H1 (cell line): Measurements from ENCODE around the gene KIAA0040. TPM values are rescaled to one million over a fixed set of nuclear protein-coding genes. Genes with fewer than 3 reads are reported as not detected.

Source experiments
- CTCF ChIA-PET: fragments of 300-600 bp; sonication (Branson Sonifier 250); formaldehyde crosslinking; loops from one replicate; lab custom pipeline; 2021; ENCODE audit not compliant: partially characterized antibody; lab: Charles Lee
- POLR2A ChIA-PET: fragments of 300-600 bp; sonication (Branson Sonifier 250); formaldehyde crosslinking; loops from one replicate; lab custom pipeline; 2021; ENCODE audit warnings: inconsistent platforms; ENCODE audit not compliant: partially characterized antibody; lab: Charles Lee
- DNase-seq, 2 experiments: peaks; one replicate each; pipeline versions ENCODE4 v3.0.0 to v3.0.0-alpha.2; 2010 to 2022; ENCODE audit warnings: low spot score in 2 of 2, low read depth in 1 of 2, mixed read lengths in 1 of 2
- FAIRE-seq: peaks from 2 replicates; lab custom pipeline; 2011; peaks lifted over from hg19 to GRCh38; lab: Jason Lieb, UNC
- H2AFZ ChIP-seq: 2 replicates; pipeline ENCODE4 v1.8.1; 2012; ENCODE audit warnings: low read length, inconsistent platforms
- H2AK5ac ChIP-seq: 2 replicates; pipeline ENCODE4 v1.6.1; 2013; ENCODE audit warnings: low read depth, low read length
- H2BK120ac ChIP-seq: replicated peaks from 2 replicates; pipeline ENCODE3; 2013; ENCODE audit warnings: low read depth, low read length, inconsistent platforms
- H2BK12ac ChIP-seq: 2 replicates; pipeline ENCODE4 v1.6.1; 2013; ENCODE audit warnings: low read depth, low read length
- H2BK15ac ChIP-seq: 2 replicates; pipeline ENCODE4 v1.6.1; 2013; ENCODE audit warnings: low read length
- H2BK20ac ChIP-seq: 2 replicates; pipeline ENCODE4 v1.6.1; 2013; ENCODE audit warnings: low read length
- H2BK5ac ChIP-seq: 2 replicates; pipeline ENCODE4 v1.6.1; 2013; ENCODE audit warnings: low read depth, low read length
- H3K14ac ChIP-seq: 2 replicates; pipeline ENCODE4 v1.6.1; 2013; ENCODE audit warnings: inconsistent platforms; ENCODE audit not compliant: insufficient read length
- H3K18ac ChIP-seq: 2 replicates; pipeline ENCODE4 v1.6.1; 2013; ENCODE audit warnings: low read length; ENCODE audit errors: extremely low read depth
- H3K23ac ChIP-seq: 2 replicates; pipeline ENCODE4 v1.6.1; 2013; ENCODE audit warnings: inconsistent platforms; ENCODE audit not compliant: insufficient read length
- H3K23me2 ChIP-seq: 2 replicates; pipeline ENCODE4 v1.6.1; 2013; ENCODE audit warnings: low read depth, low read length
- H3K27ac ChIP-seq: 2 replicates; pipeline ENCODE4 v1.6.1; 2011; ENCODE audit warnings: low read depth, low read length, inconsistent platforms
- H3K27me3 ChIP-seq, 4 experiments: replicated peaks in 1 of 4; 1 replicate in 1 of 4; 2 replicates in 3 of 4; pipeline versions ENCODE4 v1.6.1 to v1.8.1; 2011 to 2013; ENCODE audit warnings: low read length in 3 of 4, mild to moderate bottlenecking in 3 of 4, inconsistent platforms in 2 of 4, mixed read lengths in 2 of 4, moderate library complexity in 1 of 4; ENCODE audit not compliant: control insufficient read depth in 3 of 4, insufficient read depth in 3 of 4; ENCODE audit errors: extremely low read depth in 1 of 4
- H3K36me3 ChIP-seq, 4 experiments: 2 replicates each; pipeline versions ENCODE4 v1.6.1 to v1.8.1; 2011 to 2013; ENCODE audit warnings: mild to moderate bottlenecking in 4 of 4, low read length in 3 of 4, moderate library complexity in 2 of 4, control low read depth in 1 of 4, inconsistent platforms in 1 of 4; ENCODE audit not compliant: insufficient read depth in 4 of 4, control insufficient read depth in 2 of 4
- H3K4ac ChIP-seq: replicated peaks from 2 replicates; pipeline ENCODE3; 2013; ENCODE audit warnings: low read length, low read depth, mixed read lengths, inconsistent platforms; ENCODE audit not compliant: insufficient read length
- H3K4me1 ChIP-seq, 4 experiments: replicated peaks in 1 of 4; 1 replicate in 1 of 4; 2 replicates in 3 of 4; pipeline versions ENCODE4 v1.6.1 to v1.8.1; 2011 to 2013; ENCODE audit warnings: low read length in 3 of 4, inconsistent platforms in 2 of 4, mixed read lengths in 1 of 4; ENCODE audit not compliant: insufficient read depth in 4 of 4, control insufficient read depth in 3 of 4
- H3K4me2 ChIP-seq, 2 experiments: 2 replicates each; pipeline versions ENCODE4 v1.6.1 to v1.8.1; 2011 to 2013; ENCODE audit warnings: low read depth in 2 of 2, low read length in 2 of 2, control low read depth in 1 of 2, inconsistent platforms in 1 of 2, mild to moderate bottlenecking in 1 of 2; ENCODE audit not compliant: insufficient read depth in 1 of 2
- H3K4me3 ChIP-seq, 4 experiments: fragments of 200-600, 300-600 bp in 1 of 4; sonication (generic), shearing (Covaris generic), sonication (Bioruptor Twin) in 1 of 4; 2 replicates each; pipeline versions ENCODE4 v1.5.1 to v1.8.1; 2011 to 2016; ENCODE audit warnings: low read length in 4 of 4, low read depth in 3 of 4, control low read depth in 2 of 4, inconsistent platforms in 2 of 4, mild to moderate bottlenecking in 2 of 4, mixed read lengths in 1 of 4, moderate library complexity in 1 of 4; ENCODE audit not compliant: insufficient read depth in 2 of 4; ENCODE audit errors: extremely low read depth in 1 of 4
- H3K56ac ChIP-seq: replicated peaks from 2 replicates; pipeline ENCODE3; 2013; ENCODE audit warnings: low read depth, mild to moderate bottlenecking, mixed read lengths, low read length, inconsistent platforms; ENCODE audit not compliant: insufficient read length
- H3K79me1 ChIP-seq: 2 replicates; pipeline ENCODE4 v1.6.1; 2013; ENCODE audit warnings: low read depth, low read length, control low read depth
- H3K79me2 ChIP-seq, 2 experiments: 2 replicates each; pipeline versions ENCODE4 v1.6.1 to v1.8.1; 2012 to 2013; ENCODE audit warnings: low read length in 2 of 2, mild to moderate bottlenecking in 2 of 2, inconsistent platforms in 1 of 2; ENCODE audit not compliant: insufficient read depth in 2 of 2, control insufficient read depth in 1 of 2
- H3K9ac ChIP-seq, 4 experiments: replicated peaks in 1 of 4; 1 replicate in 1 of 4; 2 replicates in 3 of 4; pipeline versions ENCODE4 v1.6.1 to v1.8.1; 2011 to 2013; ENCODE audit warnings: low read depth in 3 of 4, low read length in 3 of 4, control low read depth in 2 of 4, mild to moderate bottlenecking in 2 of 4, moderate library complexity in 2 of 4, inconsistent platforms in 1 of 4; ENCODE audit errors: extremely low read depth in 1 of 4
- H3K9me3 ChIP-seq, 2 experiments: 2 replicates each; pipeline versions ENCODE4 v1.6.1 to v1.8.1; 2012 to 2013; ENCODE audit warnings: mild to moderate bottlenecking in 2 of 2, moderate library complexity in 2 of 2, control low read depth in 1 of 2, inconsistent platforms in 1 of 2, low read depth in 1 of 2, low read length in 1 of 2, mixed read lengths in 1 of 2; ENCODE audit not compliant: insufficient read depth in 2 of 2
- H4K20me1 ChIP-seq, 2 experiments: replicated peaks in 1 of 2; 2 replicates each; pipeline versions ENCODE3 to v1.8.1; 2011 to 2013; ENCODE audit warnings: inconsistent platforms in 2 of 2, low read length in 2 of 2, mild to moderate bottlenecking in 1 of 2; ENCODE audit not compliant: insufficient read depth in 2 of 2, control insufficient read depth in 1 of 2
- H4K5ac ChIP-seq: 2 replicates; pipeline ENCODE4 v1.6.1; 2013; ENCODE audit warnings: low read length, low read depth, mixed read lengths, inconsistent platforms; ENCODE audit not compliant: insufficient read length
- H4K8ac ChIP-seq: 2 replicates; pipeline ENCODE4 v1.8.0; 2013; ENCODE audit warnings: mild to moderate bottlenecking, moderate library complexity, low read length, inconsistent platforms; ENCODE audit not compliant: insufficient read depth; ENCODE audit errors: extremely low read depth
- H4K91ac ChIP-seq: replicated peaks from 2 replicates; pipeline ENCODE3; 2013; ENCODE audit warnings: low read length, mixed read lengths, inconsistent platforms; ENCODE audit not compliant: insufficient read length
- BRCA1 ChIP-seq: IDR thresholded peaks from 2 replicates; pipeline ENCODE4 v1.6.1; 2012; ENCODE audit warnings: low read depth, low read length, improper control_type of control experiment
- CBX8 ChIP-seq: fragments of 300-800, 300-1000 bp; sonication (generic); IDR thresholded peaks from 2 replicates; pipeline ENCODE4 v1.7.1; 2016; ENCODE audit warnings: low read depth, low read length, borderline replicate concordance
- CEBPB ChIP-seq: IDR thresholded peaks from 2 replicates; pipeline ENCODE4 v1.6.1; 2012; ENCODE audit warnings: low read depth, low read length
- CHD1 ChIP-seq: IDR thresholded peaks from 2 replicates; pipeline ENCODE4 v1.6.1; 2012; ENCODE audit warnings: low read depth, low read length, improper control_type of control experiment
- CREB1 ChIP-seq: IDR thresholded peaks from 2 replicates; pipeline ENCODE4 v1.6.1; 2012; ENCODE audit warnings: inconsistent platforms
- EZH2 ChIP-seq: fragments of 200-600 bp; sonication (generic); IDR thresholded peaks from 2 replicates; pipeline ENCODE4 v1.7.1; 2012; ENCODE audit warnings: low read depth, mild to moderate bottlenecking, moderate library complexity, low read length, inconsistent platforms; ENCODE audit not compliant: severe bottlenecking
- GABPA ChIP-seq: IDR thresholded peaks from 2 replicates; pipeline ENCODE4 v1.6.1; 2011; ENCODE audit warnings: mild to moderate bottlenecking, low read length, moderate library complexity, borderline replicate concordance; ENCODE audit not compliant: insufficient read depth
- JUN ChIP-seq: IDR thresholded peaks from 2 replicates; pipeline ENCODE4 v1.6.1; 2011; ENCODE audit warnings: low read depth, mild to moderate bottlenecking, improper control_type of control experiment, low read length
- KDM5A ChIP-seq: fragments of 200-600 bp; IDR thresholded peaks from 2 replicates; pipeline ENCODE4 v1.7.1; 2012; ENCODE audit warnings: mild to moderate bottlenecking, low read length, inconsistent platforms, mixed read lengths
- MAFK ChIP-seq: IDR thresholded peaks from 2 replicates; pipeline ENCODE4 v1.6.1; 2012; ENCODE audit warnings: low read depth, mild to moderate bottlenecking, improper control_type of control experiment, low read length
- NRF1 ChIP-seq: IDR thresholded peaks from 2 replicates; pipeline ENCODE4 v1.6.1; 2011; ENCODE audit warnings: mild to moderate bottlenecking, low read depth, low read length, improper control_type of control experiment
- POLR2A ChIP-seq, 2 experiments: IDR thresholded peaks; 1 replicate in 1 of 2; 2 replicates in 1 of 2; pipeline ENCODE4 v1.6.1; 2011; ENCODE audit warnings: low read depth in 2 of 2, low read length in 2 of 2, mild to moderate bottlenecking in 2 of 2; ENCODE audit errors: control extremely low read depth in 1 of 2
- SAP30 ChIP-seq: fragments of 300-600 bp; sonication (generic); IDR thresholded peaks from 2 replicates; pipeline ENCODE4 v1.7.1; 2012; ENCODE audit warnings: low read length, moderate library complexity, mild to moderate bottlenecking, inconsistent platforms; ENCODE audit not compliant: insufficient read depth, insufficient replicate concordance
- SIRT6 ChIP-seq: IDR thresholded peaks from one replicate; pipeline ENCODE4 v1.7.1; 2012; ENCODE audit warnings: low read length, inconsistent platforms
- SIX5 ChIP-seq: IDR thresholded peaks from 2 replicates; pipeline ENCODE4 v1.6.1; 2011; ENCODE audit warnings: mild to moderate bottlenecking, low read depth, low read length
- SRF ChIP-seq: IDR thresholded peaks from 2 replicates; pipeline ENCODE4 v1.6.1; 2011; ENCODE audit warnings: mild to moderate bottlenecking, low read depth, low read length, moderate library complexity
- ZNF274 ChIP-seq: IDR thresholded peaks from 2 replicates; pipeline ENCODE4 v1.7.0; 2012; ENCODE audit warnings: low read length, borderline replicate concordance; ENCODE audit errors: extremely low read depth
- WGBS, 2 experiments: shearing (Covaris generic) in 1 of 2; methylation state at CpG; one replicate each; pipeline versions ENCODE4 v1.1.6 to v1.1.7; 2013 to 2015; ENCODE audit warnings: low lambda C conversion rate in 2 of 2, mixed read lengths in 2 of 2, inconsistent platforms in 1 of 2, low coverage in 1 of 2, missing lambda C conversion rate in 1 of 2; ENCODE audit not compliant: insufficient replicate concordance in 2 of 2, insufficient coverage in 1 of 2, insufficient read length in 1 of 2; ENCODE audit errors: extremely low coverage in 1 of 2, missing lambda C conversion rate in 1 of 2; 5-methylcytosine and 5-hydroxymethylcytosine counted together
- polyA plus RNA-seq, 7 experiments: library from polyadenylated mRNA; depleted of rRNA in 3 of 7; stranded (reverse) in 5 of 7; unstranded in 2 of 7; fragments of >200 nt in 5 of 7; fragments of 200-250 nt in 2 of 7; gene quantifications; 1 replicate in 5 of 7; 2 replicates in 1 of 7; 4 replicates in 1 of 7; pipeline versions ENCODE4 v1.2.1 to v1.2.3, GENCODE V29; 2011 to 2013; ENCODE audit warnings: missing spikeins in 2 of 7, mixed read lengths in 2 of 7
- total RNA-seq: library from RNA; stranded (reverse); fragmentation: NEBNext Ultra II Directional; extraction: Animal tissue kit (Norgen Biotek cat#: 25700); gene quantifications from 2 replicates; pipeline ENCODE4 v1.2.1, GENCODE V29; 2021

The KIAA0040 gene
- total and polyA plus RNA-seq, 2 of the 8 experiments (the other 6 are each of a cell fraction or from before 2014, with no cell fraction given), result 11.0 to 14.1 TPM

DNA sequence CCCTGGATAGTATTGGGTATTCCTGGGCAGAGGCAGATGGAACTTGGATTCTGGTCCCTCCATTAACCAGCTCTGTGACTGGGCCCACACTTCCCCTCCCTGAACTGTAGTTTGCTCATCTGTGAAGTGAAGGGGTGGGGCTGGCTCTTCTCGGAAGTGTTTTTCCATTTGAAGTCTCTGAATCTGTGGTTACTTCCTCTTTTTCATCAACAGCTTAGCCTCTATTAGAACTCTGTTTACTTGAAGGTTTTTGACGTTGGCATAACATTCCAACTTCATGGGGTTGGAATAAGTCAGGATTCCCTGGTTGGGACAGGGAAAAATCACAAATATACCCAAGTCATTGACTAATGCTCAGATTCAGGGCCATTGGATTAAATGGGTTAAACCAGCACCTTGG lies 3.6 kb downstream of the KIAA0040 start:
- Histone ChIP-seq H4K20me1 (no peaks in the 10 kb centered on the region), H2AK5ac (no peak overlapping the region), H3K36me3 (no peaks in the 10 kb centered on the region), H3K9me3 (no peaks in the 10 kb centered on the region), H4K5ac (no peak overlapping the region), H3K79me1 (no peaks in the 10 kb centered on the region), H3K23me2 (peaks cover 11% of the 10 kb centered on the region), H2BK15ac (no peak overlapping the region), H2BK5ac (no peak overlapping the region), H3K23ac (no peak overlapping the region), H3K79me2 (no peaks in the 10 kb centered on the region), H3K56ac (no peak overlapping the region), H3K4me3 (no peak overlapping the region), H3K4ac (no peak overlapping the region), H4K8ac (no peak overlapping the region), H2BK120ac (no peak overlapping the region), H3K27me3 (peaks cover 3 to 14% (median 12%) of the 10 kb centered on the region in 4 experiments), H3K27ac (no peak overlapping the region), H3K4me2 (no peak overlapping the region), H3K18ac (no peak overlapping the region), H2BK20ac (no peak overlapping the region), H2AFZ (no peak overlapping the region), H2BK12ac (no peak overlapping the region), H3K14ac (no peak overlapping the region), H3K9ac (no peak overlapping the region), H3K4me1 (peaks cover 0 to 5% (median 5%) of the 10 kb centered on the region in 4 experiments; a peak in 3 of 7 replicates), H4K91ac (no peak overlapping the region)
- WGBS, 2 experiments, result 83% methylated on average over 2 of the region's 2 CpGs; no CpG with 5 or more reads in 1 of the 2 experiments
- FAIRE-seq (no peak), DNase-seq (no peak)
- POLR2A ChIA-PET, result no interaction called here
- CTCF ChIA-PET, result interaction anchor here (0.6 to 5.9 kb wide), 10 partner anchors 9 to 129 kb away, joined by 3 to 42 read pairs (median 5); no protein-coding TSS in a partner anchor
- TF ChIP-seq KDM5A (no peak), JUN (no peak), EZH2 (no peak), CBX8 (no peak), BRCA1 (no peak), ZNF274 (no peak), CEBPB (no peak), MAFK (no peak), SIRT6 (no peak), CHD1 (no peak), SRF (no peak), SAP30 (no peak), GABPA (no peak), SIX5 (no peak), NRF1 (no peak), POLR2A (IDR thresholded peaks at IDR 0.05; ENCODE audit: control extremely low read depth in 1 of 2, low read depth in 2 of 2, low read length in 2 of 2) (no peak), CREB1 (no peak)
